A549 (cell line): Measurements from ENCODE around the gene GRIP2. TPM values are rescaled to one million over a fixed set of nuclear protein-coding genes. Genes with fewer than 3 reads are reported as not detected.

Source experiments
- ATAC-seq, 2 experiments: fragments of 200-7000 bp in 1 of 2; fragments of >200 bp in 1 of 2; cut with Nextera tagmentation in 1 of 2; cut with Tn5 transposase in 1 of 2; 3 replicates each; pipeline versions ENCODE4 v1.8.0 to v1.9.1; 2018 to 2020; ENCODE audit warnings: mild to moderate bottlenecking in 1 of 2, moderate library complexity in 1 of 2
- CTCF ChIA-PET: fragments of 300-600 bp; sonication (Branson Sonifier 250); formaldehyde crosslinking; extraction: SDS; loops from one replicate; lab custom pipeline; 2021; ENCODE audit warnings: antibody characterized with exemption, inconsistent platforms; lab: Yijun Ruan, JAX
- POLR2A ChIA-PET: fragments of 350-600 bp; formaldehyde crosslinking; extraction: SDS; loops from one replicate; lab custom pipeline; 2021; ENCODE audit warnings: antibody characterized with exemption, inconsistent platforms; lab: Yijun Ruan, JAX
- DNase-seq, 2 experiments: peaks; one replicate each; pipeline versions ENCODE4 v3.0.0 to v3.0.0-alpha.2; 2011 to 2016; ENCODE audit warnings: low read depth in 1 of 2, low spot score in 1 of 2
- FAIRE-seq: peaks from 2 replicates; lab custom pipeline; 2011; peaks lifted over from hg19 to GRCh38; lab: Jason Lieb, UNC
- H3K27ac ChIP-seq, 2 experiments: fragments of >200 bp; sonication (Bioruptor Twin); formaldehyde crosslinking; 3 replicates each; pipeline ENCODE4 v1.5.1; 2016 to 2017
- H3K4me1 ChIP-seq: fragments of >200 bp; sonication (Bioruptor Twin); formaldehyde crosslinking; 3 replicates; pipeline ENCODE4 v1.6.1; 2016
- H3K4me2 ChIP-seq: fragments of >200 bp; sonication (Bioruptor Twin); formaldehyde crosslinking; 3 replicates; pipeline ENCODE4 v1.6.1; 2016
- H3K4me3 ChIP-seq: fragments of >200 bp; sonication (Bioruptor Twin); formaldehyde crosslinking; 3 replicates; pipeline ENCODE4 v1.5.1; 2016
- H3K9me3 ChIP-seq: fragments of >200 bp; sonication (Bioruptor Twin); formaldehyde crosslinking; 3 replicates; pipeline ENCODE4 v1.6.1; 2016
- ATOH8 ChIP-seq: fragments of 250-450 bp; sonication (Bioruptor Pico); IDR thresholded peaks from 2 replicates; pipeline ENCODE4 v1.5.0; 2020; ENCODE audit warnings: low read depth, mild to moderate bottlenecking, moderate library complexity
- CBX2 ChIP-seq: fragments of 200-600 bp; sonication (generic); IDR thresholded peaks from 2 replicates; pipeline ENCODE4 v1.6.1; 2016; ENCODE audit warnings: low read depth, mild to moderate bottlenecking, borderline replicate concordance
- CBX8 ChIP-seq: fragments of 200-600 bp; sonication (generic); IDR thresholded peaks from 2 replicates; pipeline ENCODE4 v1.6.1; 2016
- CHD2 ChIP-seq: fragments of 150-350 bp; IDR thresholded peaks from 2 replicates; pipeline ENCODE4 v1.6.1; 2014; ENCODE audit warnings: low read length; ENCODE audit not compliant: partially characterized antibody
- CHD4 ChIP-seq: fragments of 200-600 bp; sonication (generic); IDR thresholded peaks from 2 replicates; pipeline ENCODE4 v1.6.1; 2016; ENCODE audit warnings: antibody characterized with exemption, mild to moderate bottlenecking, borderline replicate concordance
- CTCF ChIP-seq: fragments of >200 bp; sonication (Bioruptor Twin); formaldehyde crosslinking; IDR thresholded peaks from 3 replicates; pipeline ENCODE4 v1.5.1; 2016
- E2F6 ChIP-seq: IDR thresholded peaks from 2 replicates; pipeline ENCODE4 v1.6.1; 2012; ENCODE audit warnings: low read depth, borderline replicate concordance
- EHMT2 ChIP-seq: fragments of 200-600 bp; sonication (generic); IDR thresholded peaks from 2 replicates; pipeline ENCODE4 v1.6.1; 2016; ENCODE audit warnings: antibody characterized with exemption, low read depth, mild to moderate bottlenecking, moderate library complexity
- ELK1 ChIP-seq: fragments of 150-350 bp; IDR thresholded peaks from 2 replicates; pipeline ENCODE4 v1.6.1; 2014; ENCODE audit warnings: low read depth, mild to moderate bottlenecking, low read length
- FOXS1 ChIP-seq: fragments of 250-450 bp; sonication (Bioruptor Pico); IDR thresholded peaks from 2 replicates; pipeline ENCODE4 v1.5.0; 2020; ENCODE audit warnings: mild to moderate bottlenecking, moderate library complexity
- HES2 ChIP-seq: fragments of >200 bp; sonication (Bioruptor Twin); formaldehyde crosslinking; IDR thresholded peaks from 2 replicates; pipeline ENCODE4 v1.6.1; 2016
- HMGXB4 ChIP-seq: fragments of 250-450 bp; sonication (Bioruptor Pico); IDR thresholded peaks from 2 replicates; pipeline ENCODE4 v1.5.0; 2021; ENCODE audit warnings: mild to moderate bottlenecking, moderate library complexity, borderline replicate concordance
- HOXA7 ChIP-seq: fragments of 250-450 bp; sonication (Bioruptor Pico); IDR thresholded peaks from 2 replicates; pipeline ENCODE4 v1.5.0; 2020; ENCODE audit warnings: mild to moderate bottlenecking, moderate library complexity
- HOXB13 ChIP-seq: fragments of 250-450 bp; sonication (Bioruptor Pico); IDR thresholded peaks from 2 replicates; pipeline ENCODE4 v1.5.0; 2020; ENCODE audit warnings: low read depth, mild to moderate bottlenecking, moderate library complexity
- KDM1A ChIP-seq: fragments of 200-600 bp; sonication (generic); IDR thresholded peaks from 2 replicates; pipeline ENCODE4 v1.6.1; 2016; ENCODE audit warnings: low read depth, mild to moderate bottlenecking
- MAFK ChIP-seq: fragments of 450-650 bp; IDR thresholded peaks from 2 replicates; pipeline ENCODE4 v1.6.1; 2014; ENCODE audit not compliant: partially characterized antibody
- MAX ChIP-seq: IDR thresholded peaks from 2 replicates; pipeline ENCODE4 v1.6.1; 2012
- MYC ChIP-seq: IDR thresholded peaks from 2 replicates; pipeline ENCODE4 v1.6.1; 2012; ENCODE audit warnings: mild to moderate bottlenecking, inconsistent platforms, low read length, improper control_type of control experiment, borderline replicate concordance
- NPAS2 ChIP-seq: fragments of 250-450 bp; sonication (Bioruptor Pico); IDR thresholded peaks from 2 replicates; pipeline ENCODE4 v1.8.0; 2022; ENCODE audit warnings: mild to moderate bottlenecking, moderate library complexity, borderline replicate concordance
- NR3C1 ChIP-seq: fragments of >200 bp; sonication (Bioruptor Twin); formaldehyde crosslinking; IDR thresholded peaks from 3 replicates; pipeline ENCODE4 v1.6.1; 2017
- PHF8 ChIP-seq: fragments of 200-600 bp; sonication (generic); IDR thresholded peaks from 2 replicates; pipeline ENCODE4 v1.6.1; 2016; ENCODE audit warnings: low read depth, mild to moderate bottlenecking, antibody characterized with exemption, moderate library complexity, borderline replicate concordance
- POLR2AphosphoS2 ChIP-seq: conservative IDR thresholded peaks from 2 replicates; pipeline ENCODE4 v1.6.1; 2012; ENCODE audit warnings: low read length, improper control_type of control experiment, inconsistent platforms
- SREBF2 ChIP-seq: fragments of 450-650 bp; IDR thresholded peaks from 2 replicates; pipeline ENCODE4 v1.6.1; 2014; ENCODE audit warnings: mild to moderate bottlenecking, moderate library complexity
- TFCP2L1 ChIP-seq: fragments of 250-450 bp; sonication (Bioruptor Pico); IDR thresholded peaks from 2 replicates; pipeline ENCODE4 v1.5.0; 2021; ENCODE audit warnings: mild to moderate bottlenecking
- TP53 ChIP-seq: fragments of 250-450 bp; sonication (Bioruptor Pico); IDR thresholded peaks from 2 replicates; pipeline ENCODE4 v1.5.0; 2021; ENCODE audit warnings: mild to moderate bottlenecking, moderate library complexity
- USF2 ChIP-seq: fragments of 450-650 bp; IDR thresholded peaks from 2 replicates; pipeline ENCODE4 v1.6.1; 2014; ENCODE audit warnings: antibody characterized with exemption
- ZFP36 ChIP-seq: fragments of 450-650 bp; IDR thresholded peaks from 2 replicates; pipeline ENCODE4 v1.6.1; 2014; ENCODE audit warnings: borderline replicate concordance; ENCODE audit not compliant: partially characterized antibody
- ZNF302 ChIP-seq: fragments of 250-450 bp; sonication (Bioruptor Pico); IDR thresholded peaks from 2 replicates; pipeline ENCODE4 v1.9.0; 2021; ENCODE audit warnings: inconsistent platforms, mild to moderate bottlenecking, moderate library complexity
- ZSCAN20 ChIP-seq: fragments of 250-450 bp; sonication (Bioruptor Pico); IDR thresholded peaks from 2 replicates; pipeline ENCODE4 v1.8.0; 2022; ENCODE audit warnings: mild to moderate bottlenecking, moderate library complexity
- WGBS: methylation state at CpG from one replicate; pipeline ENCODE4 v1.1.6; 2017; ENCODE audit errors: missing lambda C conversion rate; 5-methylcytosine and 5-hydroxymethylcytosine counted together
- polyA plus RNA-seq, 4 experiments: library from polyadenylated mRNA; depleted of rRNA in 3 of 4; stranded (reverse); fragments of >200 nt; fragmentation: RNase III in 1 of 4; extraction: RNeasy Plus Mini Kit Qiagen cat#74134 plus additional on column Dnase treatment in 1 of 4; gene quantifications; 2 replicates in 3 of 4; 3 replicates in 1 of 4; pipeline ENCODE4 v1.2.3, GENCODE V29; 2011 to 2017

The GRIP2 gene
- polyA plus RNA-seq, 2 of the 4 experiments (the other 2 are of a cell fraction), result 0.56 to 1.6 TPM

GRCh38 chr3:14545251-14545635 is 5.1 kb upstream of the GRIP2 start:
- no peak for ATAC-seq
- H3K9me3 ChIP-seq, result no peaks in the 10 kb centered on the region
- H3K4me2 ChIP-seq, result no peak overlapping the region
- TF ChIP-seq HOXB13 (CRISPR knock-in tag) (no peak), NPAS2 (CRISPR knock-in tag) (no peak), ZNF302 (no peak), MAX (no peak), TP53 (CRISPR knock-in tag) (no peak), KDM1A (no peak), TFCP2L1 (CRISPR knock-in tag) (no peak), CBX8 (no peak), HMGXB4 (CRISPR knock-in tag) (no peak), EHMT2 (no peak), MAFK (no peak), SREBF2 (no peak), CBX2 (no peak), POLR2AphosphoS2 (no peak), USF2 (no peak), PHF8 (no peak), MYC (no peak), CHD2 (no peak)
- no peak for DNase-seq
- CTCF ChIA-PET, result interaction anchor here (0.8 to 6.4 kb wide), 7 partner anchors 10 to 649 kb away, joined by 3 to 63 read pairs (median 11); no protein-coding TSS in a partner anchor
- peaks cover 16% of the 10 kb centered on the region for H3K4me1 ChIP-seq
- H3K27ac ChIP-seq, result no peak overlapping the region
- 72% methylated on average over 5 of the region's 5 CpGs for WGBS
- POLR2A ChIA-PET, result no interaction called here
- no peak for FAIRE-seq
- H3K4me3 ChIP-seq, result no peak overlapping the region

- CTCF ChIA-PET, result interaction anchor here (0.7 to 6.0 kb wide), 6 partner anchors 30 to 344 kb away, joined by 3 to 63 read pairs (median 7); no protein-coding TSS in a partner anchor
- POLR2A ChIA-PET, result no interaction called here
- Histone ChIP-seq H3K9me3 (no peaks in the 10 kb centered on the region), H3K27ac (no peak overlapping the region), H3K4me3 (no peak overlapping the region), H3K4me1 (peaks cover 16% of the 10 kb centered on the region), H3K4me2 (no peak overlapping the region)
- no peak for FAIRE-seq
- no peak for ATAC-seq
- 89% methylated on average over 19 of the region's 20 CpGs for WGBS
- no peak for DNase-seq
- TF ChIP-seq CHD4 (no peak), CHD2 (no peak), FOXS1 (no peak), ATOH8 (no peak), CTCF (no peak), ZSCAN20 (CRISPR knock-in tag) (no peak), E2F6 (no peak), ZFP36 (no peak), ZNF302 (no peak), HES2 (no peak), ELK1 (no peak), HOXA7 (no peak), NR3C1 (no peak), CBX8 (no peak)
Measured at GRCh38 chr3:14544282-14545250, 4.4 kb upstream of the GRIP2 start.
